HG03175 (cell line): ENCODE measurements around the gene RIN3.
A peak's percentile ranks its signal among the peaks of the same experiment; 100 is the strongest.

Experiments used
- ATAC-seq: cut with Tn5 transposase; IDR thresholded peaks from one replicate; pipeline ENCODE4 v1.9.1; 2021; ENCODE audit warnings: mild to moderate bottlenecking, moderate library complexity; ENCODE audit not compliant: unreplicated experiment

Gene RIN3

DNA sequence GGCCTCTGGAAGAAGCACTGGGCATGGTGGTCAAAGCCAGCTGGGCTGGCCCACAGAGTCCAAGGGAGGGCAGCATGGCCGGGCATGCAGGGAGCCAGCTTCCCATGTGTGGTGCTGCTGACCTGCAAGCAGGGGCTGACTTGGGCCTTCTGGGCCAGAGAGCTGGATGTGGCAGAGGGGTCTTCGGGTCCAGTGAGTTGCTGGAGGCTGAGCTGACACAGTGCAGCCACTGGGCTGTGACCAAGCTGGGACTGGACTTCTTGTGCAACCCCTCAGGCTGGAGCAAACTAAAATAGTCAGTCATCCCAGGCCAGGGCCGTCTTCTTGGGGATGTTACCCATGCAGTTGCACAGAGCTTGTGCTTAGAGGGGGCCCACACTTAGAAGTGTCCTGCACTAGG lies 7.3 kb upstream of the RIN3 start:
- ATAC-seq, result no peak

DNA sequence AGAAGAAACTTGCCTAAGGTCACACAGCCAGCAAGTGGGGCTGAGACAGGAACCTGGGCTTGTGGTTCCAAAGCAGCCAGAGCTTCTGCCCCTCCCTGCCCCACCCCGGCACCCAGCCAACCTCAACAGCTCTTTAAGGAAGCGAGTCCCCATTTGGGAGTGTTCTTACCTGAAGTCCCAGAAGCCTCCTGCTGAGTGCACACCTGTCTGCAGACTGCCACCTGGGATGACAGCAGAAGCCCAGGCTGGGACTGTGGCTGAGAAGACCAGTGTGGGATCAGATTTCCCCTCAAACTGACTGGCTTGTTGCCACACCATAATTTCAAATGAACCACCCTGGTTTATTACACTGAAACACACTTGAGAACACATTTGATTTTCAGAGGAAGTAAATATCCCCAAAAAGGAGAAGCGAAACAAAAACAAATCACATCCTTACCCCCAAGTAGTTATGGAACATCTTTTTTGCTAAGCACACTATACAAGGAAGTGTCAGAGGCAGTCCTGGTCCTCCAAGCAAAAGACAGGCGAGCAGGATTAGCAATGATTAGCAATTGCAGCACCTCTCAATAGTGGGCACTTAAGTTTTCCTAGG lies 6.3 kb upstream of the RIN3 start:
- peak; percentile 68 for ATAC-seq

DNA sequence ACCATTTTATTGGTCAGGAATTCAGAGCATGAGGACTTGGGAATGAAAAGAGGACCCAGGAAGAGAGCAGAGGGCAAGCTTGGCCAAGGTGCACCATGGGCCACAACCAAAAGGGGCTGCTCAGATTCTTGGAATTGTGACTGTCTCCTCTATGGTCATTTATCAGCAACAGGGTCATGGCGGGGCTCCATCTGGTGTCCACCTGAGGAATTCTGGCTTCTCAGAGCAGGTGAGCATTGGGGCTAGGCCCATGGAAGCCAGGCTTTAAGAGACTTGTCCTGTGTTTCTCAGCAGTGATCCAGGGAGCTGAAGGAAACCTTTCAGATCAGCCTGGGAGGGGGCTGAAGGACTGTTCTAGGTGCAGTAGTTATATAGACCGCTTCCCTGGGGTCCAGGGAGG lies 2.6 kb upstream of the RIN3 start:
- ATAC-seq, result no peak

DNA sequence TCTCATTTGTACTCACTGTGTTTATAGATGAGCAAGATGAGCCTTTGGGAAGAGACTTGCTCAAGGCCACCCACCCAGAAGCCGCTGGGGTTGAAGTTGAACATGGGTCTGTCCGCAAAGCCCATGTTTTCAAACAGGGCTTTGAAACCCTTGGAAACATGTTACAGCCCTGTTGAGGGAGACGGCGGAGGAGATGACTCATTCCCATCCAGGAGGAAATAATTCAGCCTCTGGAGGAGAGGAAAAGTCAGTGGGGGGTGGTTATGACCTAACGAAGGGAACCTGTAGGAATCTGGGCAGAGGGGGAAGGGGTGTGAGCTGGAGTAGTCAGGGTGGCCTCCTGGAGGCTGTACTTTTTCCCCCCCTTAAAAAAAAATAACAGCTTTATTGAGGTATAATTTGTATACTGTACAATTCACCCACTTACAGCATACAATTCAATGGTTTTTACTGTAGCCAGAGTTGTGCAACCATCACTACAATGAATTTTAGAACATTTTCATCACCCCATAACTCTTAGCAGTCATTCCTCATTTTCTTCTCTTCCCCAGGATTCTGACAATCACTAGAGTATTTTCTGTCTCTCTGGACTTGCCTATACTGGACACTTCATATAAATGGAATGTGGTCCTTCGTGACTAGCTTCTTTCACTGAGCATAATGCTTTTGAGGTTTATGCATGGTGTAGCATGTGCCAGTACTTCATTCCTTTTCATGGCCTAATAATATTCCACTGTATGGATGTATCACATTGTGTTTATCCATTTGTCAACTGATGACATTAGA lies 1.9 kb upstream of the RIN3 start:
- no peak for ATAC-seq

DNA sequence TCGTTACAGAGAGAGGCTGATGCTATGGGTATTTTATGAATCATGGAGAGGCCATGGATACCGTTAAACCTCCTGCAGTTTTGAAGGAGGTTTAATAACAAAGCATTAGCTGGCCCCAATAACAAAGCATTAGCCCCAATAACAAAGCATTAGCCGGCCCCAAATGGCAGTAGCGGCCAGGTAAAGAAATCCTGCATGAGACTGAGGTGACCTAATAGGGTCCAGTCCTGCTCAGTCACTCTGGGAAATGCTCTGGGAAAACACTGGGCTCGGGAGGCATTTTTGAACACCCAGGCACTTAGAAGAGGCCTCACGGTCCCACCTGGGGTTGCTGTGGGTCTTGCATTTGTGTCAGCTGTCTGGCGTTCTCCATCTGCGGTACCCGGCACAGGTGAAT lies 776 bp upstream of the RIN3 start:
- no peak for ATAC-seq

DNA sequence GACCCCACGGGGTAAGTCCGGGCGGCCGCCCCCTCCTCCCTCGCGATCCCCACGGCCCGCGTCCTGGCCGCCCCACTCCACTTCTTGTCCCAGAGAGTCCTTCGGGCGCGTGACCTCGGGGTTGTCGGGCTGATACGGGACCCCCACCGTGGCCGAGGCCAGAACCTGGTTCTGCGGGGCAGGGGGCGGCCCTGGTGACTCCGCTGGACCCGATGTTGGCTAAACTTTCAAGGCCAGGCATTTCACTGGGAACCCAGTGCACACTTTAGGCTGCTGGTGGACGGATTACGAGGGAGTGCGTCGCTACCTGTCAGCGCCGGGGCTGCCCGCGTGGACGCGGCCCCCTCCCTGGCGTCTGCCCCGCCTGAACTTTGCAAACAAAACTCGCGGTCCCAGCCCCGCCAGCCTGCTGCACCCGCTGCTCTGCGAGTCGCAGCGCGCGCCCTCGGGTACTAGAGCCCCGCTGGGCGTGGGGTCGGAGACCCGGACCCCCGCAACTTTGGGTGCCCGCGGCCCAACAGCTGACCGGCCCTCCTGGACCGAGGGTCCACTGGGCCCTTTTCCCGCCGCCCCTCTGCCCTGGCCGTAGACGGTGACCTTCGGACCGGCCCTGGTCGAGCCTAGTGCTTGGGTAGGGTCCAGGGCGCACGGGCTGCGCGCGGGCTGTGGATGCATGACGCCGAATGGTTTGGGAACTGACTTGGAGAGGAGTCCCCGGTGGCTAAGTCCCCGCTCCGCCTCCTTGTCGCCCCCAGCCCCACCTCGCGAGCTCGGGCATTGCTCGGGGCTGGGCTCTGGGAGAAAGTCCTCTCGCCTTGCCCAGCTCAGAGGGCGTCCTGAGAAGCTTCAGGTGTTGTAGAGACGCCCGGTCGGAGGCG lies 624 bp downstream of the RIN3 start:
- ATAC-seq, result peak; percentile 30

DNA sequence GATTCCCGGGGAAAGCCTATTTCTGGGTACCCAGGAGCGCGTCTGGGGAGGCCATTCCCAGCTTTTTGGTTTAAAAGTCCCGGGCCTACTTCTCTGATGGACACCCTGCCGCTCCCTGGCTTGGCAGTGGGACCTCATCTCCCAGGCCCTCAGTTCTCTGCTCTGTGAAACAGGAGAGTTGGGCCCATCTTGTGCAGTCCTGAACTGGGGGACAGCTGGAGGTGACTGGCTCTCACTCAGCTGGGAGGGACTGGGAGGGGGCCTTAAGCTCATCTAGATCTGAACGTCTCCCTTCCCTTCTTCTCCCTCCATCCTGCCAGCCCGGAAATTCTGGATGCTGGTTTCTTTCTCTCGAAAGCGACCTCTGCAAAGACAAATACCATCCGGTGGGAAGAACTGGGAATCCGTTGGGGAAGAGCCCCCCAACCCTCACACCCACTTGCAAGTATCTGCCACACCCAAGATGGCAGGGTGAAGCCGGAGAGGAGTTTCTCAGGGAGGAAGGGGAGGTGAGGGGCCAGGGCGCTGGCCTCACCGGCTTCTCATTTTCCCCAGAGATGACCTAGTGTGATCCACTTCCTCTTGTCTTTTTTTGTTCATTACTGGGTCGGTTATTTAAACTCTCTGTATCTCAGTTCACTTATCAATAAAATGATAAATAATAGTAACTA lies 1.4 kb downstream of the RIN3 start:
- ATAC-seq, result no peak

DNA sequence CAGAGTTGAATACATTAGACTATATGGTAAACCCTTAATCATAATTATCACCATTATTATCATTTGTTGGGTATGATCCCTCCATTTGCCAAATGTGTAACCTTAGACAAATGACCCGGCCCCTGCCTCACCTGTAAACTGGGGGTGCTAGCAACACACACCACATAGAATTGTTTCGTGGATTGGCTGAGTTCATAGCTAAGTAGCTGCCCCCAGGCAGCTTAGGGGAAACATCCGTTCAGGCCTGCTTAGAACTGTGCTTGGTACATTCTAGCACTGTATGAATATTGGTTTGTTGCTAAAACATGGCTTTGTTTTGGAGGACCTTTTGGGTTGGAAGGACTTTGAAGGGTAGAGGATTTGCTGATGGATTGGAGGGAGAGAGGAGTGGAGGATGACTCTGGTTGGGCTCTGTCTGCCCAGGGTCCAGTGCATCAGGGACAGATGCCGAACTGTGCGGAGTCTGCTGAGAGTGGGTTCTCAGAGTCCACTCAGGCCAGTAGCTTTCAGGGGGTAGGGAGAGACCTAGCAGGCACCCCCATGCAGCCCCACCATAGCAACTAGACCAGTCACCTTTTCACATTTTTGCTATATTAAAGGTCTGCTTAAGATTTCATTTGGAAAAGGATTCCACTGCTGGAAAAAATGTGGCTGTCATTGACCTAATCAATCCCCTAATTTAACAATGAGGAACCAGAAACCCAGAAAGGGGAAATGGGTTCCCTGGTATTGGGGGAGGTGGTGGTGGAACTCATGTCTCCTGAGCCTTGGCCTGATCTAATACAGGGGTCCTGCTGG lies 2.2 kb downstream of the RIN3 start:
- no peak for ATAC-seq

DNA sequence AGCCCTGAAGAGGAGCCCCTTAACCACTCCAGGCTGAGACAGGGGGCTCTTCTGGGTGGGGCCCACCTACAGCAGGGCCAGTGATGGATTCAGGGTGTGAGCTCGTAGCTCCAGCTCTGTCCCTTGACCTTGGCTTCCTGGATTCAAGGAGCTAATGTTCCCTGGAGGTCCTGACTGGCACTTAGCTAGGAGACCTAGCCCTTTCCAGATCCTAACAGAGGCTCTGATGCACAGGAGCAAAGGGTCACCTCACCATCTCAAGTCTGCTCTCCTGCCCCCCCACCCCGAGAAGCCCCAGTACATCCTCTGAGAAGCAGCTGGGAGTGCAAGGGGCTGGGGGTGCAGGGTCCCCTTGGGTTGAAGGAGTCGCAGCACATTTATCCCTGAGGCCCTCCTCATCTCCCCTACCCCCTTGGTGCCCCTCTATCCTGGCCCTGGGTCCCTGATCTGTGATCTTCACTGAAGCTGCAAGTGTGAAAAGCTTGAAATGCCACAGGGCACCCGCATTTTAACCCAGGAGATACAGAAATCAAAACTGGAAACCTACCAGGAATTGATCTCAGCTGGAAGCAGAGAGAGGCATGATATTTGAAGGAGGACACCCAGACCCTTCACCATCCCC lies 2.9 kb downstream of the RIN3 start:
- no peak for ATAC-seq

DNA sequence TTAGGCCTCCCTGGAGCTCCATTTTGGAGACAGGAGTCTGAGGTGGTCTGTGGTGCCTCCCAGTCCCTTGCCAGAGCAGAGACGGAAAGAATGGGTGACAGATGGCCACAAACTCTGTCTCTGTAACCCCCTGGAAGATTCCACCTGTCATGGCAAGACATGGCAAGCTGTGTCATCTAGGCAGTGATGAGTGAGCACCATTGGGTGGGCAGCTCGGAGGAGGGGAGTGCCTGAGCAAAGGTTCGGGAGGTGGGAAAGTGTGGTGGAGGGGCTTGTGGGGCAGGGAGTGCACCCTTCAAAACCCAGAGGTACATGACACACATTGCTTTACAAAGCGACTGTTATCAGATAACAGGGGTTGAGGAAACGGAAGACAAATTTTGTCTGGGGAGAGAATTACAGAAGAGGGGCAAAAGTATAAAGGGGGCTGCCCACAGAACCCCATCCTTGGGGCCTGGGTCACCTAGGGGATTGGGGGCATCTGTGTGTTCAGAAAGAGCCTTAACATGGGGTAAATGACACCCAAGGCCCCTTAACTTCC lies 3.5 kb downstream of the RIN3 start:
- no peak for ATAC-seq

DNA sequence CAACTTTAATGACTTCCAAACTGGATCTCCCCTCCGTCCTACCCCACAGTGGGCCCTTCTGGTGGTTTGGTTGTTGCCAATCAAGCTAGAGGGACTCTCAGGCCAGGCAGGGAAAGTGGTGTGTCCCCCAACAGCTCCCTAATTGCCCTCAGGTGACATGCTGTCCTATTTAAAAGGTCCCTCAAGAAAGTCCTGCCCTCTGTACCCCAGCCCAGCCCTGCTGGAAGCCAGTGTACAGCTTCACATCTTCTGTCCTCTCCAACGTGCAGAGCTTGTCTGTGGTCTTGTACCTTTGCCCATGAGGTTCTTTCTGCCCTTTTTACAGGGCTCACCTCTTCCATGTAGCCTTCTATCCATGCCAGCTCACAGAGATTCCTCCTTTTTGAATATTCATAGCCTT lies 4.2 kb downstream of the RIN3 start:
- ATAC-seq, result no peak

DNA sequence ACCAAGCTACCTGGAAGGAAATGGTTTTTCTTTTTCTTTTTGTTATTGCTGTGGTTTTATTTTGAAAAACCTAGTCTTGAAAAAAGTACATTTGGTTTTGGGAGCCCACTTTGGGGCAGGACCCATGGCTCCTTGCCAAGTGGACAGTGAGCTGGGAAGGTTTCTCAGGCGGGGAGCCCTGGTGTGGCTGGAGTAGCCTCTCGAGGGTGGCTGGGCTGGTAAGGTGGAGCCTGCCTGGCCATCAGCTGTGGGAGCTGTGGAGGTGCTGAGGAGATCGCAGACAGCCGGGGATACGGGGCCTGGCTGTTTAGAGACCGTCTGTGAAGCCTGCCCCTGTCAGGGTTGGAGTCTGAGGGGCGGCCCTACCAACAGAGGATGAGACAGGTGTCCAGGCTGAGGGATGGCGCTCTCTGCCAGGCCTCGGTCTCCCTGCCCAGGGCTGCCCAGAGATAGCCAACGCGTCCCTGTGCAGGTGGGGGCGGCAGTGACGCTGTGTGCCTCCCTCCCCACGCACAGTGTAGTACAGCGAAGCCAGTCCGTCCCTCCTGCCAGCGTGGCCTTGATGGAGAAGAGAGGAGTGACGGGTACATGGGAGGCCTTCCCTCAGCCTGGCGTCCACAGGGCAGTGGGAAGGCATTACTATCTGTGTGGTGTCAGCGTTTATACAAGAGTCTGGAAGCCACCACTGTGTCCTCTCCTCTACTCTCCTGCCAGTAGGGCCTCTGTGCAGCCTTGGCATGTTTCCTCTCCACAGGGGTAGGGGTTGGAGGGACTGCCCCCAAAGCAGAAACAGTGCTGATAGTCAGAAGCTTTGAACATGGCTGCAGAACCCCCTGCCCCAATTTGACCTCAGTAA lies 5.9 kb downstream of the RIN3 start:
- ATAC-seq, result peak; percentile 9

DNA sequence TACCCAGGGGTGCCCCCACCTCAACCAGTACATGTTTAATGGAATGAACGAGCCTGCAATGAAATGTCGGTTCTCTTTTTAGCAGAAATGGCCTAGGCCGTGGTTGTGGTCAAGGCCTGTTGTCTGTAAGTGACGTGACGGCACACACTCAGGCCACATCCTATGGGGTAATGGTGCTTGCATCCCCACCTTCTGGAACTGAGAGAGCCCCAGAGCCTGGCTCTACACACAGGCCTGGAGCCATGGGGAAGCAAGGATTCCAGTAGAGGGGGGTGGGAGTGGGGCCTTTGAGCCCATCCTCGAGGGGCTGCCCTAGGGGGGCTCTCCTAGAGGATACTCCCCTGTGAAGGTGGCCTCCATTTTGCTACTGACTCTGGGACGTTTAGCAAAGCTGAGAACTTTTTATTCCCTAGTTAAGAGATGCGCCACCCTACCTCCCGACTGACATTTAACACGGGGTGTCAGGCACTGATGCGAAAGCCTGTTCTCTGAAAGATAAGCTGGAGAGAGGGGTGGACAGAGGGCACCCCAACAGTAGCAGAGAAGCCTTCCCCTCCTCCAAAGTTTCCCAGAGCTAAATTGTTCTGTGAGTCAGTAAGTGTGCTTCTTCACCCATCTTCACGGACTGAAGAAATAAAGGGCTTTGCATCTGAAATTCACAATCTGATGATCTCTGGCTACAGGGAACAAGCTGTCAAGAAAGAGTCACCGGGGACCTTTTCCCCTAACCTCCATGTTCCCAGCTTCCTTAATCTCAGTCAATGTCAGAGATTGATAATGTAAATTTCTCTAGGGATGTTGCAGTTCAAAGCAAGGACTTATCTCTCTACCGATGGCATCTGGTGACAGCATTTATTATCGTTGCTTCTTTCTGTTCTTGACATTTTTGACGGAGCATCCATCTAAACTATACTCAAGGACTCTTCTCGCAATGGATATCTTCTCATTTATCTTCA lies 6.8 kb downstream of the RIN3 start:
- ATAC-seq, result peak; percentile 67

DNA sequence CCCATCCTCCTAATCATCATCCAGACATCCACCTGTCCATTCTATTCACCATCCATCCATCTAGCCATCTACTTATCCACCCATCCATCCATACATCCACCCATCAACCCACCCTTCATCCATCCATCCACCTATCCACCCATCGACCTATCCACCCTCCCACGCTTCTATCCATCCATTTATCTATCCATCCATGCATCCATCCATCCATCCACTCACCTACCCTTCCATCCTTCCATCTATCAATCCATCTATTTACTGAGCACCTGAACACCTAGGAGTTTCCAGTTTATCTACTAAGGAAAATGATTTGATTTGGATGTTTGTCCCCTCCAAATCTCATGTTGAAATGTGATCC lies 7.5 kb downstream of the RIN3 start:
- no peak for ATAC-seq

DNA sequence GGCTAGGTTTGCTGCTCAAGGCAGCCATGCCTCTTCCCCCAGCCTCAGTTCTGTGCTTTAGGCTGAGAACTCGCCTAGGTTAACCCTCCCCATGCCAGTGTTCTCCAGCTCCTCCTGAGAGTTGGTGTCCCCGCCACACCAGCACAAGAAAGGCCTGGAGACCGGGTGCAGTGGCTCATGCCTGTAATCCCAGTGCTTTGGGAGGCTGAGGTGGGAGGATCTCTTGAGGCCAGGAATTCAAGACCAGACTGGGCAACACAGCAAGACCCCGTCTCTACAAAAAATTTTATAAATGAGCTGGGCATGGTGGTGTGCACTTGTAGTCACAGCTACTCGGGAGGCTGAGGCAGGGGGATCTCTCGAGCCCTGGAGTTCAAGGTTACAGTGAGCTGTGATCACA lies 10.2 kb downstream of the RIN3 start:
- no peak for ATAC-seq

DNA sequence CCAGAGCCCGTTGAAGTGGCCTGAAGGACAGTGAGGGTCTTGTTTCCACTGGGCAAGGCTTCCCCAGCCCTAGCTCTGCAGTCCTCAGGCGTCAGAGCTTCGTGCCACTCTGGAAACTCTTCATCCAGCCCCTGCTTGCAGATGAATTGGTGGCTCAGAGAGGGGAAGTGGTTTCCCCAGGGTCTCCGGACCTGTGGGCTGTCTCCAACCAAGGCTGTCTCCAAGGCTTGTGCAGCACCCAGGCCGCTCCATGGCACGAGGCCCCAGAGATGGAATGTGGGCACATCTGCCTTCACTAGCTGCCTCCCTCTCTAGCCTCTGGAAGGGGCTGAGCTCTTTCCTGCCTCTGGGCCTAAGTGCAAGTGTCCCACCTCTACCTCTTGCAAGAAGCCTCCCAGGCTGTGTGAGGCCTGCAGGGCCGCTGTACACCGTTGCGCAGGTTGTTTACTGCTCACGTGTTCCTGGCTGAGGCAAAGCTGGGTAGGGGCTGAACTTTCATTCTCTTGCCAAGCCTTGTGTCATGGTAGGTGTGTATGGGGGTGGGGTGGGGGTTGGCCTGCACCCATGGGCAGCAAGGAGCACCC lies 11.1 kb downstream of the RIN3 start:
- no peak for ATAC-seq

DNA sequence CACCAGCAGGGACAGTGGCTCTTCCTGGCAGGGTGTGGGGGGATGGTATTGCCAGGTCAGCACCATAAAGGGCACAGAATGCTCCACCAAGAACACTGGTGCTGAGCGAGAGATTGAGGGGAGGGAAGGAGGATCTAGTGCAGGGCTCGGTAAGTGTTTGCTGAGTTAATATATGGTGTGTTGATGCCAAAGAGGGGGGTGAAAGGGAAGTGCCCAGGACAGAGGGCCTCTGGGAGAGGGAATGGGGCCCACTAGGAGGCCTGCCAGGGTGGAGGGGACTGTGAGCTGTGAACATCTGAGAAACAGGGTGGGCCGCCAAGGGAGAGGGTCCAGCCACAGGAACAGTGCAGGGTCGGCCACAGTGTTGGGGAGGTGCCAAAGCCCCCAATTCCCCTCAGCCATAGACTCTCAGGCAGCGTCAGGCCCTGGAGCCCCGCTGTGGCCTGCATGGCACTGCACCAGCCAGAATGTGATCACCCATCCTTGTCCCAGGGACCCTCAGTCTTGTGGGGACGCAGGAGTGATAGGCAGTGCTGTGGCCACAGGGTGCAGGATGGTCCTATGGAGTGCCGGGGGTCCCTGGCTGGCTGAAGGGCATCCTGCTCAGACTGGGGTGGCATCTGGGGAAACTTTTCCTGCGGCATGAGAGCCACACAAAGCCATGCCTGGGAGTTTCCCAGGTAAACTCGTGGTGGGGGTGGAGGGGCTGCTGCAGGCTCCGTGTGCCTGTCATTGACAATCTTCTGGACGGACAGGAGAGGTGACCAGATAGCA lies 11.9 kb downstream of the RIN3 start:
- no peak for ATAC-seq
